ENCODE data around the gene ANKRD17. TPM values are rescaled to one million over a fixed set of nuclear protein-coding genes. Genes with fewer than 3 reads are reported as not detected.

ANKRD17 gene
- total and polyA plus RNA-seq, 9 of the 15 experiments (the other 6 are each of a cell fraction or from before 2014, with no cell fraction given): 25.5 to 86.9 (median 52.2) TPM

DNA sequence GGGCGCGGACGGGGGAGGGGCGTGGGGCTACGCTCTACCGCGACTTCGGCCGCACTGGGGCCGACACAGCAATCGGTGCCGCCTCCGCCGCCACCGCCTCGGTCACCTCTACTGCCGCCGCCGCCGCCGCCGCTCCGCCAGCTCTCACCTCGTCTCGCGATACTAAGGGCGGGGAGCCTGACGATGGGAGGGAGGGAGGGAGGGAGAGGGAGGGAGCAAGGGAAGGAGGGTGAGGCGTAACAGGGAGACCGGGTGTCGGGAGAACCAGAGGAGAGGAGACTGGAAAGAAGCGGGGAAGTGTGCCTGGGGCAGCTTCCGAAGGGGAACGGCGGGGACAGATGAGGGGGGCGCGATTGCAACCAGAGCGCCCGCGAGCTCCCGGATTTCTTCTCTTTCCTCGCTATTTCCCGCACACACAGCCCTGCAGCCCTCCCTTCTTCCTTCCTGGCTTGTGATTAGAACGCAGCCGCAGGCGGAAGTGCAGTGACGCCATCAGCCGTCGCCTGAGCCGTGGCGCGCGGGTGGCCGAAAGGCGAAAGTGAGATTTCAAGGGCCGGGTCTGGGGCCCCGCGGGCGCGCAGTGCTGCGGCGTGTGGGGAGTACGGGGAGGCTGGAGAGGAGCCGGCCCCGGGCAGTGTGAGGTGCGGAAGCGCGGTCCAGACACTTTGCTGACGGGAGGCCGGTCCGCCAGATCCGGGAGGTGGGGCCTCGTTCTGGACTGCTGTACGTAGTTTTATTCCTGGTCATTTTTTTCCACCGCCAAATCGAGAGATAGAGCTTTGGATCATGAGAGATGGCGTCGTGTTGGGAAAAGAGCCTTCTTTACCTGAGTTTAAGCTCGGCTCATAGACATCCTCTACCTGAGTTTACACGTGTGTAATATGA lies at the start of gene ANKRD17 (continued):
- TF ChIP-seq, protein P1, sequence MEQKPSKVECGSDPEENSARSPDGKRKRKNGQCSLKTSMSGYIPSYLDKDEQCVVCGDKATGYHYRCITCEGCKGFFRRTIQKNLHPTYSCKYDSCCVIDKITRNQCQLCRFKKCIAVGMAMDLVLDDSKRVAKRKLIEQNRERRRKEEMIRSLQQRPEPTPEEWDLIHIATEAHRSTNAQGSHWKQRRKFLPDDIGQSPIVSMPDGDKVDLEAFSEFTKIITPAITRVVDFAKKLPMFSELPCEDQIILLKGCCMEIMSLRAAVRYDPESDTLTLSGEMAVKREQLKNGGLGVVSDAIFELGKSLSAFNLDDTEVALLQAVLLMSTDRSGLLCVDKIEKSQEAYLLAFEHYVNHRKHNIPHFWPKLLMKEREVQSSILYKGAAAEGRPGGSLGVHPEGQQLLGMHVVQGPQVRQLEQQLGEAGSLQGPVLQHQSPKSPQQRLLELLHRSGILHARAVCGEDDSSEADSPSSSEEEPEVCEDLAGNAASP (IDR thresholded peaks at IDR 0.05): no peak
- TF ChIP-seq, protein P2, sequence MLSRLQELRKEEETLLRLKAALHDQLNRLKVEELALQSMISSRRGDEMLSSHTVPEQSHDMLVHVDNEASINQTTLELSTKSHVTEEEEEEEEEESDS (CRISPR knock-in tag; IDR thresholded peaks at IDR 0.05): no peak
- TF ChIP-seq GTF2F1 (IDR thresholded peaks at IDR 0.05; ENCODE audit: low read depth, low read length) (peak; percentile 76; the same call in 1 of the 2 replicates), ZKSCAN8 (CRISPR knock-in tag; IDR thresholded peaks at IDR 0.05) (no peak), NFE2L1 (tag; IDR thresholded peaks at IDR 0.05; ENCODE audit: borderline replicate concordance, low read depth) (no peak), HIVEP1 (CRISPR knock-in tag; IDR thresholded peaks at IDR 0.05) (no peak), NCOA4 (IDR thresholded peaks at IDR 0.05; ENCODE audit: partially characterized antibody) (no peak), KLF16 (IDR thresholded peaks at IDR 0.05) (no peak), BRD4 (IDR thresholded peaks at IDR 0.05) (no peak; the same call in 1 of the 2 replicates), CTBP1 (IDR thresholded peaks at IDR 0.05; ENCODE audit: borderline replicate concordance) (peak; percentile 35), ZNF551 (CRISPR knock-in tag; IDR thresholded peaks at IDR 0.05) (no peak), TEAD1 (CRISPR knock-in tag; IDR thresholded peaks at IDR 0.05) (peak in 1 of 2 experiments; percentile 27; a peak in 1 of 4 replicates)
- TF ChIP-seq, protein P3, sequence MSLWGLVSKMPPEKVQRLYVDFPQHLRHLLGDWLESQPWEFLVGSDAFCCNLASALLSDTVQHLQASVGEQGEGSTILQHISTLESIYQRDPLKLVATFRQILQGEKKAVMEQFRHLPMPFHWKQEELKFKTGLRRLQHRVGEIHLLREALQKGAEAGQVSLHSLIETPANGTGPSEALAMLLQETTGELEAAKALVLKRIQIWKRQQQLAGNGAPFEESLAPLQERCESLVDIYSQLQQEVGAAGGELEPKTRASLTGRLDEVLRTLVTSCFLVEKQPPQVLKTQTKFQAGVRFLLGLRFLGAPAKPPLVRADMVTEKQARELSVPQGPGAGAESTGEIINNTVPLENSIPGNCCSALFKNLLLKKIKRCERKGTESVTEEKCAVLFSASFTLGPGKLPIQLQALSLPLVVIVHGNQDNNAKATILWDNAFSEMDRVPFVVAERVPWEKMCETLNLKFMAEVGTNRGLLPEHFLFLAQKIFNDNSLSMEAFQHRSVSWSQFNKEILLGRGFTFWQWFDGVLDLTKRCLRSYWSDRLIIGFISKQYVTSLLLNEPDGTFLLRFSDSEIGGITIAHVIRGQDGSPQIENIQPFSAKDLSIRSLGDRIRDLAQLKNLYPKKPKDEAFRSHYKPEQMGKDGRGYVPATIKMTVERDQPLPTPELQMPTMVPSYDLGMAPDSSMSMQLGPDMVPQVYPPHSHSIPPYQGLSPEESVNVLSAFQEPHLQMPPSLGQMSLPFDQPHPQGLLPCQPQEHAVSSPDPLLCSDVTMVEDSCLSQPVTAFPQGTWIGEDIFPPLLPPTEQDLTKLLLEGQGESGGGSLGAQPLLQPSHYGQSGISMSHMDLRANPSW (CRISPR knock-in tag; IDR thresholded peaks at IDR 0.05): no peak
- TF ChIP-seq, protein P4, sequence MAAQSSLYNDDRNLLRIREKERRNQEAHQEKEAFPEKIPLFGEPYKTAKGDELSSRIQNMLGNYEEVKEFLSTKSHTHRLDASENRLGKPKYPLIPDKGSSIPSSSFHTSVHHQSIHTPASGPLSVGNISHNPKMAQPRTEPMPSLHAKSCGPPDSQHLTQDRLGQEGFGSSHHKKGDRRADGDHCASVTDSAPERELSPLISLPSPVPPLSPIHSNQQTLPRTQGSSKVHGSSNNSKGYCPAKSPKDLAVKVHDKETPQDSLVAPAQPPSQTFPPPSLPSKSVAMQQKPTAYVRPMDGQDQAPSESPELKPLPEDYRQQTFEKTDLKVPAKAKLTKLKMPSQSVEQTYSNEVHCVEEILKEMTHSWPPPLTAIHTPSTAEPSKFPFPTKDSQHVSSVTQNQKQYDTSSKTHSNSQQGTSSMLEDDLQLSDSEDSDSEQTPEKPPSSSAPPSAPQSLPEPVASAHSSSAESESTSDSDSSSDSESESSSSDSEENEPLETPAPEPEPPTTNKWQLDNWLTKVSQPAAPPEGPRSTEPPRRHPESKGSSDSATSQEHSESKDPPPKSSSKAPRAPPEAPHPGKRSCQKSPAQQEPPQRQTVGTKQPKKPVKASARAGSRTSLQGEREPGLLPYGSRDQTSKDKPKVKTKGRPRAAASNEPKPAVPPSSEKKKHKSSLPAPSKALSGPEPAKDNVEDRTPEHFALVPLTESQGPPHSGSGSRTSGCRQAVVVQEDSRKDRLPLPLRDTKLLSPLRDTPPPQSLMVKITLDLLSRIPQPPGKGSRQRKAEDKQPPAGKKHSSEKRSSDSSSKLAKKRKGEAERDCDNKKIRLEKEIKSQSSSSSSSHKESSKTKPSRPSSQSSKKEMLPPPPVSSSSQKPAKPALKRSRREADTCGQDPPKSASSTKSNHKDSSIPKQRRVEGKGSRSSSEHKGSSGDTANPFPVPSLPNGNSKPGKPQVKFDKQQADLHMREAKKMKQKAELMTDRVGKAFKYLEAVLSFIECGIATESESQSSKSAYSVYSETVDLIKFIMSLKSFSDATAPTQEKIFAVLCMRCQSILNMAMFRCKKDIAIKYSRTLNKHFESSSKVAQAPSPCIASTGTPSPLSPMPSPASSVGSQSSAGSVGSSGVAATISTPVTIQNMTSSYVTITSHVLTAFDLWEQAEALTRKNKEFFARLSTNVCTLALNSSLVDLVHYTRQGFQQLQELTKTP (IDR thresholded peaks at IDR 0.05; ENCODE audit: low read depth in 1 of 2, partially characterized antibody in 2 of 2): peak in 1 of 2 experiments; percentile 89
